Stimulated activated CD8-positive, alpha-beta memory T cell treated with anti-CD3 and anti-CD28 coated beads, Interleukin-15, amount 100 ng/mL, for 1 hour (primary cell): ENCODE results near the gene FZD2.
"Not testable (repeated sequence)": the region's sequence is repeated elsewhere in the genome, so short reads cannot be mapped to it uniquely, and the experiment has no call there.

ENCODE experiments used
- DNase-seq: peaks from one replicate; pipeline ENCODE4 v3.0.0-alpha.2; 2020; ENCODE audit warnings: low read depth

The FZD2 gene

DNA sequence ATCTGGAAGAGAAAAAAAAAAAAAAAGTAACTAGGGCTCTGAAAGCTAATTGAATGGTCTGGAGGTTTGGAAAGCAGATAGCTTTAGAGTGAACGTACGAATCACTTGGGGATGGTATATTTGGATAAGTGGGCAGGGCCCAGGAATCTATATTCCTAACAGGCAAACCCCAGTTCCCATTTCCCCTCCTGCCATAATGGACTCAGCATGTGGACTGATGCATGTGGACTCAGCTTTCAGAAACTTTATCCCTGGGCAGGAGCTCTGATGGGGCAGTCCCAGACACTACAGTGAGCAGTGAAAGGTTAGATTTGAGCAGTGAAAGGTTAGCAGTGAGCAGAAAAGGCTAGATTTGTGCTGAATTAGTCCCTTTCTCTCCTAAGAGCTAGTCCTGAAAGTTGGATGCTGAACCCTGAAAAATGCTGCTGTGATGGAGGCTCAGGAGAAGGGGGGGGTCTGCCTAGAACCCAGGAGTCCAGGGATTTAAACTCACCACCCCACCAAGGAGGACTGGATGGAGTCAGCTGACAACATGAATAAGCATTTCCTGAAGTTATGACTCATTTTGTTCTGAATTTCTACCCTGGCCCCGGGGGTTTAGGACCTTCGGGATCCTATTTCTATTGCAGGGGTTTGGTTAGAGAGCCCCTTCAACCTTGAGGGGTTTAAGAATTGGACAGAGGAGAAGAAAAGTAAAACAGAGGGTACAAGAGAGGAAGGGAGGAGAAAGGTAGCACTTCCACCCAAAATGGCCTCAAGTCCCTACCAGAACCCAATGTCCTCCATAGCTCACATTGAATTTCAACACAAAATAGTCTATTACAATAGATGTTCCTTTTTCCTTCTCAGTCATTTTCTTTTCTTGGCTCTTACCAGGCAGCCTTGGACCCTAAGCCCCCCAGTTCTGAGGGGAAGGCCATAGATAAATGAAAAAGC lies 10.3 kb upstream of the FZD2 start:
- DNase-seq: no peak

DNA sequence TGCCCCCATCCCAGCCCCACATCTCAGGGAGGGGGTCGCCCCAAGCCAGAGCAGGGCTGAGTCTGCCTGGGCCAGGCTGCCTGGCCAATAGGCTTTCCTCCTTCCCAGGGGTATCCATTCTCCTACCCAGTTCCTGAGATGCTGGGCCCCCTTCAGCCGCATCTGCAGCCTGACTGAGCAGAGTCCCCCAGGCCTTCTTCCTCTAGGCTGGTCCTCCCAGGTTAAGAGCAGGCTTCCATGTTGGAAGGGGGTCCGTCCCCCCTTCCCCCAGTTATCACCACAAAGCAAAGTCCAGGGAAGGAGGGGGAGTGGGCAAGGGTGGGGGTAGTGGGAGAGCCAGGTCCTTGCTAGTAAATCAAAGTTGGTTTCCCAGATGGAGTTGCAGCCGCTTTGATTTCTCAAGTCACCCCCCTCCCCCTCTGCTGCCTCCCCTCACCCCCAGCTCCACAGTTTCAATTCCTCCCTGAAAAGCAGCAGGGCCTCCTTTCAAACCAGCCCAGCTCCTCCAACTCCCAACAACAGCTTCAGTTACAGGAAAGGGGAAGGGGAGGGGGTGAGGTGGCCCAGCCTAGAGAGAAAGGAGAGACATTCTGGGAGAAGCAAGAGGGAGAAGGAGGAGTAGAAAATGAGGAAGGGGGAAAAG lies 9.5 kb upstream of the FZD2 start:
- no peak for DNase-seq

DNA sequence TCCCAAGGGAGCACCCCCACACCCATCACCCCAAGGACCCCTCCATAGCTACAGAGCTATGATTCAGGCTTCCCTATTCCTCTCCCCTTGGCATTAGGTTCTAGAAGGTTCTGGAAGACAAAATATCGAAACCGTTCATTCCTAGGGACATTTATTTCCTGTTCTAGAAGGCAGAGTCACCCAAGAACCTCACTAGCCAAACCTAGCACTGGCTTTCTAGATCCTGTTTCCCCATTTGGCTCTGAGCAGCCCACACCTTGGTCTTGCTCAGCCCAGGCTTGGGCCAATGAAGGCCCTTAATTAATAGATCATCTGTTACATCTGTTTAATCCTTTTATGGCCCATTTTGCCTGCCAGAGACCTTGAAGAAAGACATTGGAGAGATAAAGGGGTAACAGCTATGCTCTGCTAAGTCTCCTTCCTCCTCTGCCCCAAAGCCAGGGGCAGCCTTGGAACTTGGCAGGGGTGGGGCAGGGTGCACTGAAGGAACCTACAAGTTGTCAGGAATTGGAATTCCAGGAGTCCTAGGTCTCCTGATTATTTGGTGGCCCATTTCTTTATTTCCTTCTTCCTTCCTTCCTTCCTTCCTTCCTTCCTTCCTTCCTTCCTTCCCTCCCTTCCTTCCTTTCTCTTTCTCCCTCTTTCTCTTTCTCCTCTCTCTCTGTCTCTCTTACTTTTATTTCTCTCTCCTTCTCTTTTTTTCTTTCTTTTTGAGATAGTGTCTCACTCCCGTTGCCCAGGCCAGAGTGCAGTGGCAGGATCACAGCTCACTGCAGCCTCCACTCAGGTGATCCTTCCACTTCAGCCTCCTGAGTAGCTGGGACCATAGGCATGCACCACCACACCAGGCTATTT lies 8.7 kb upstream of the FZD2 start:
- no peak for DNase-seq

DNA sequence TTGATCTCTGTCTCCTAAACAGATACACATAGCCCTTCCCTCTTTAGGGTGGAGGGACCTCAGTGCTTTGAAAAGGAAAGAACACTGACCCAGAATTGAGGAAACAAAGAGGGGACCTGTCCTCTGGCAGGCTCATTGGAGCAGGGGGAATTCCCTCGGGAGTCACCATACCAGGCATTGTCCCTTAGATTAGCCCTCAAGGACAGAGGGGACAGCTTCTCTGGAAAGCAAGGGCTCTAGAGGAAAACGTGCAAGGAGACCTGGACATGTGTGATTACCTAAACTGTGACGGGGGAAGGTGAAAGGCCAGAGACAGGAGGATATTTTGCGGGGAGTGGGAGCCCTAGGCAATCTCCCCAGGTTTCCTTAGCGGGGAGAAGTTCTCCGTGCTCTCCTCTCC lies 7.6 kb upstream of the FZD2 start:
- DNase-seq: no peak

DNA sequence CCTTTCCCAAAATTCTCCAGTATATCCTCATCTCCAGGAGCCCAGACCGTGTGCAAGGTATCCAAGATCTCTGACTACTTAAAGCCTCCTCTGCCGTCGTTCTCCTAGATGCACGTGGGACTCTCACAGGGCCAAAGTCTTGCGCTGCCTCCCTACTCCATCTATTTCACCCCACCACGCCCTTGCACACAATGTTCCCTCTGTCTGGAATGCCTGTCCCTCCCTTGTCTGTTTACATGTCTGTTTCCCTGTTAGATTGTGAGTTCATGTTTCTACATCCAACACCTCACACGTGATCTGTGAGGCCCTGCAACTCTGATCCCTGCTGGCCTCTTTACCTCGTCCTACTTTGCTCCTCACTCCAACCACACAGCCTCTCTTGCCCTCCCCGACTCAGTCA lies 4.9 kb upstream of the FZD2 start:
- DNase-seq: no peak

DNA sequence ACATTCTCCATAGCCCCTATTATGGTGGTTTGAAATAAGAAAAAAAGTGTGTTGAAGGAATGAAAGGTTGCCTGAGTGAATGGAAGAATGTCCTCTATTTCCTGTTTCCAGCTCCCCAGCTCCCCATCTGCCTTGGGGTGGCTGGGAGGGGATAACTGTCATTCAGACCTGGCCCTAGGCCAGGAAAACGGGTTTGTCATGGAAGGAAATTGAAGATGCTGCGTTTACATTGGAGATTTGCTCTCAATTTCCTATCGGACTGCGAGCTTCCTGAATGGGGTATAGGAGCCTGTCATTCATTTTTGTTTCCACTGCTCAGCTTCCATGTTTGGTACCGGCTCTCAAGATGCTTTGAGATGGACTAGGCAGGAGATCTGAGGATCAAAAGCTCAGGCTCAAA lies 2.2 kb upstream of the FZD2 start:
- DNase-seq: no peak

DNA sequence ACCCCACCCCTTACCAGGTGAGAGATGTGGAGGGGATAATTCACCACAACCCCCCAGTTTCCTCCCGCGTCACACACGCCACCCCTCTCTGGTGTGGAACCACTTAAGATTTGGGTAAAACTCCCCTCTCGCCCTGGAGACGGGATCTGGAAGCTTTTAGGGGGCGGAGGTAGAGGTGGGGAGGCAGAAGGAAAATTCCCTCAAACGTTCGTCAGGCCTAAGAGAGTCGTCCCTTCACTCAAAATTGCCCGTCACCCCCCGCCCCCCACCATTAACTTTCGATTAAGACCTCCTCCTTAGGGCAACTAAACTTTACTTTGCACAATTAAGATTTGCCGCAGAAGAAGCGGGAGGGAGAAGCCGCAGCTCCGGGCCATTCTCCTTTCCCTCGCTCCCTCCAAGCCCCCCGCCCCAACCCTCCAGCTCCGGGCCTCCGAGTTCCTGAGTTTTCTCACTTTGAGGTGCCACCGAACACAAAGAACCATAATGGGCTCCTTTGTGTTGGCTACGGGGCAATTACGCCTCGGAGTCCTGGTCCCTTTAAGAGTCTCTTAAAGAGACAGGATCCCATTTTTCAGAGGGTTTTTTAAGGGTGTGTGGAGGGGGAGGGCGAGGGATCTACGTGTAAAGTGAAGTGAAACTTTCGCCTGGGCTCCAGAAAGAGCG lies 985 bp upstream of the FZD2 start:
- no peak for DNase-seq

DNA sequence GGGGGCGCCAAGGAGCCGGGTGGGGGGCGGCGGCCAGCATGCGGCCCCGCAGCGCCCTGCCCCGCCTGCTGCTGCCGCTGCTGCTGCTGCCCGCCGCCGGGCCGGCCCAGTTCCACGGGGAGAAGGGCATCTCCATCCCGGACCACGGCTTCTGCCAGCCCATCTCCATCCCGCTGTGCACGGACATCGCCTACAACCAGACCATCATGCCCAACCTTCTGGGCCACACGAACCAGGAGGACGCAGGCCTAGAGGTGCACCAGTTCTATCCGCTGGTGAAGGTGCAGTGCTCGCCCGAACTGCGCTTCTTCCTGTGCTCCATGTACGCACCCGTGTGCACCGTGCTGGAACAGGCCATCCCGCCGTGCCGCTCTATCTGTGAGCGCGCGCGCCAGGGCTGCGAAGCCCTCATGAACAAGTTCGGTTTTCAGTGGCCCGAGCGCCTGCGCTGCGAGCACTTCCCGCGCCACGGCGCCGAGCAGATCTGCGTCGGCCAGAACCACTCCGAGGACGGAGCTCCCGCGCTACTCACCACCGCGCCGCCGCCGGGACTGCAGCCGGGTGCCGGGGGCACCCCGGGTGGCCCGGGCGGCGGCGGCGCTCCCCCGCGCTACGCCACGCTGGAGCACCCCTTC lies 484 bp downstream of the FZD2 start:
- no peak for DNase-seq

DNA sequence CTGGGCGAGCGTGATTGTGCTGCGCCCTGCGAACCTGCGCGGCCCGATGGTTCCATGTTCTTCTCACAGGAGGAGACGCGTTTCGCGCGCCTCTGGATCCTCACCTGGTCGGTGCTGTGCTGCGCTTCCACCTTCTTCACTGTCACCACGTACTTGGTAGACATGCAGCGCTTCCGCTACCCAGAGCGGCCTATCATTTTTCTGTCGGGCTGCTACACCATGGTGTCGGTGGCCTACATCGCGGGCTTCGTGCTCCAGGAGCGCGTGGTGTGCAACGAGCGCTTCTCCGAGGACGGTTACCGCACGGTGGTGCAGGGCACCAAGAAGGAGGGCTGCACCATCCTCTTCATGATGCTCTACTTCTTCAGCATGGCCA lies 1.0 kb downstream of the FZD2 start:
- no peak for DNase-seq

DNA sequence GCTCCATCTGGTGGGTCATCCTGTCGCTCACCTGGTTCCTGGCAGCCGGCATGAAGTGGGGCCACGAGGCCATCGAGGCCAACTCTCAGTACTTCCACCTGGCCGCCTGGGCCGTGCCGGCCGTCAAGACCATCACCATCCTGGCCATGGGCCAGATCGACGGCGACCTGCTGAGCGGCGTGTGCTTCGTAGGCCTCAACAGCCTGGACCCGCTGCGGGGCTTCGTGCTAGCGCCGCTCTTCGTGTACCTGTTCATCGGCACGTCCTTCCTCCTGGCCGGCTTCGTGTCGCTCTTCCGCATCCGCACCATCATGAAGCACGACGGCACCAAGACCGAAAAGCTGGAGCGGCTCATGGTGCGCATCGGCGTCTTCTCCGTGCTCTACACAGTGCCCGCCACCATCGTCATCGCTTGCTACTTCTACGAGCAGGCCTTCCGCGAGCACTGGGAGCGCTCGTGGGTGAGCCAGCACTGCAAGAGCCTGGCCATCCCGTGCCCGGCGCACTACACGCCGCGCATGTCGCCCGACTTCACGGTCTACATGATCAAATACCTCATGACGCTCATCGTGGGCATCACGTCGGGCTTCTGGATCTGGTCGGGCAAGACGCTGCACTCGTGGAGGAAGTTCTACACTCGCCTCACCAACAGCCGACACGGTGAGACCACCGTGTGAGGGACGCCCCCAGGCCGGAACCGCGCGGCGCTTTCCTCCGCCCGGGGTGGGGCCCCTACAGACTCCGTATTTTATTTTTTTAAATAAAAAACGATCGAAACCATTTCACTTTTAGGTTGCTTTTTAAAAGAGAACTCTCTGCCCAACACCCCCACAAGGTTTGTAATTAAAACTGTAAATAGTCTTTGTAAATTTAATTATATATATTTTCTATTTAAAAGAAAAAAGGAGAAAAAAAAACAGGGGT lies 1.7 kb downstream of the FZD2 start:
- no peak for DNase-seq

DNA sequence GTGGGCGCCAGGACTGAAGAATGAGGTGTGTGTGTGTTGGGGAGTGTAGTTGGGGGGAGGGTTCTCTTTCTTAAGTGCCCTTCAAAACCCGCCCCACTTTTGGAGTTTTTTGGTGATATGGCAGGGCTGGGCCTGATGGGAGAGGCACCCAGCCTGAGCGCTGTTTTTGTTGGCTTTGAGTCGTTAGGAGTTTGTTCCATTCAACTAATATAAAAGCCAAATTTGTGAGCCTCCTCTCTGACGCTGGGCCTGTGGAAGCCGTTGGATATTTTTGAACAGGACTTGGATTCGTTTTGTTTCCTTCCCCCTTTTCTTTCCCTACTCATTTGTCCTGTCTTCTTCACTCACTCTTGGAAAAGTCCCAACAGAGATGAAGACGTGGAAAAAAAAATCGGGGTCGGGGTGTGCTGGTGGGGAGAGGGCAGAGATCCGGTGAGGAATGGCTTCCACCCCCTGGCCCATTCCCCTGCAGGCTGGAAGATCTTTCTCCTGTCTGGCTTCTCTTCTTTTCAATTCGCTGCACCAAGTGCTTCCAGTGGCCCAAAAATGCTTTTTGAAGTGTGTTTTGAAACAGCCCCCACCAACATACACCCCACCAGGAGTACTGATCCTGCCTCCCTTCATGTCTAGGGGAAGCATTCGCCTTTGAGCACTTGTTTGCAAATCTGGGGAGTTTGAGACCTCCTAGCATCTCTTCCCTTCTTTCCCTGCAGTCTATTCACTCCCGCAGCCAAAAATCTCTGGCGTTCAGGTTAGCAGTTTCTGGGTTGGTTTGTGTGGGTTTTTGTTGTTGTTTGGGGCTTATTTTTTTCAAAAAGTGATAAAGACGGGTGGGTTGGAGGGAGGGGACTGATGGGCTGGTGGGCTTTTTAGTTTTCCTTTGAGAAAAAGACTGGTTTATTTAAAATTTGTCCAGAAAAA lies 2.6 kb downstream of the FZD2 start:
- DNase-seq: no peak

DNA sequence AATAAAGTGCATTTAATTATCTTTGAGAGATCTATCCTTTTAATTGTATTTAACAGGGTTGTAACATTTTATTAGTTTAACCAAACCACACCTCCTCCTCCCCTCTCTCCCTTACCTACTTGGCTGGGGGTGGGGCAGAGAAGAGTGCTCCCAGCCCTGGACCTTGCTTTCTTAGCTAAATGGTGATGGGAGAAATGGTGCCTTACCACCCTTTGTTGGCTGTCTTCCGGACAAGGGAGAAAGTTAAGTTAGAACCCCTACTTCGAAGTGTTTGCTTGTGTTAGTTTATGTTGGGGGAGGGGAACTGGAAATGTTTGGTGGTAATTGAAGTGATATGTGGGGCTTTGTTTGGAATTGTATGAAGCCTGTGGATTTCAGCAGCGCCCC lies 3.9 kb downstream of the FZD2 start:
- DNase-seq: no peak

DNA sequence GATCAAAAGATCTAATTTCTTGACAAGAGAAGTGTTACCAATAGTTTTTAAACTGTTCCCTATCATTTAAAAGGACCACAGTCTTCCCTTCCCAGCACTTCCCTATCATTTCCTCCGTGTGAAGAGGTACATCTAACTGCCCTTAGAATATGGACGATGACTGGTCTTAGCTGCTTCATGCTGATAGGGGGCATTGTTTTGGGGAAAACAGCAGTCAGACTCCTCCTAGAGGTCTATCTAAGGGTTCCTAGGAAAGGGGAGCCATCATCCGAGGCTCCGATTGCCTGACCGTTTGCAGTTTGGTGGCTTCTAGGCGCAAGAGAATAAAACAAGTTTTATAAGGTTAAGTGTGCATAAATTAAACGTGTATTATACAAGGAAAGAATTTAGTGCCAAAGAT lies 7.1 kb downstream of the FZD2 start:
- DNase-seq: no peak

DNA sequence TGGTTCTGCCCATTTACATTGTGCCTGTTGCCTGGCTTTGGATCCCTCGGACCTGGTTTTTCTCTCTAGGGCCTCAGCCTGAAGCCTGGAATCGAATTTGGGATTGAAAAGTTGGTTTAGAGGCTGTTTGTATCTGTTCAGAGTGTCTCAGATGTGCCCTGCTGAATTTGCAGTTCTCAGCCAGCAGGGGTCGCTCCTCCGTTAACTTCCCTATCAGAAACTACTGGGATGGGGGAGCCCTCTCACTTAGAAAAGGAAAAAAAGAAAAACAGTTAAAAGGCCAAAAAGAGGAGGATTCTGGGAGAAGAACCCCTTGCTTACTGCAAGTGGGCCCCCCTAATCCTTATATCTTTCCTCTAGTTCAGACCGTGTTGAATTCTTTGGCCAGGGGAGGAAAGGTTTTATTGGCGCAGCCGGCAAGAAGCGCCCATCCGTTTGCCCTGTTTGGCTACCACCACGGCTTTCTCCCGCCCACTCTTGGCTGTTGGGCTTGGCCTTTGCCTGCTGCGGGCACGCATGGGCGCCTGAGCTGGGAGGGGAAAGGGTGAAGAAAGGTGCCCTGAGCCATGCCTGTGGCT lies 8.7 kb downstream of the FZD2 start:
- DNase-seq: no peak

DNA sequence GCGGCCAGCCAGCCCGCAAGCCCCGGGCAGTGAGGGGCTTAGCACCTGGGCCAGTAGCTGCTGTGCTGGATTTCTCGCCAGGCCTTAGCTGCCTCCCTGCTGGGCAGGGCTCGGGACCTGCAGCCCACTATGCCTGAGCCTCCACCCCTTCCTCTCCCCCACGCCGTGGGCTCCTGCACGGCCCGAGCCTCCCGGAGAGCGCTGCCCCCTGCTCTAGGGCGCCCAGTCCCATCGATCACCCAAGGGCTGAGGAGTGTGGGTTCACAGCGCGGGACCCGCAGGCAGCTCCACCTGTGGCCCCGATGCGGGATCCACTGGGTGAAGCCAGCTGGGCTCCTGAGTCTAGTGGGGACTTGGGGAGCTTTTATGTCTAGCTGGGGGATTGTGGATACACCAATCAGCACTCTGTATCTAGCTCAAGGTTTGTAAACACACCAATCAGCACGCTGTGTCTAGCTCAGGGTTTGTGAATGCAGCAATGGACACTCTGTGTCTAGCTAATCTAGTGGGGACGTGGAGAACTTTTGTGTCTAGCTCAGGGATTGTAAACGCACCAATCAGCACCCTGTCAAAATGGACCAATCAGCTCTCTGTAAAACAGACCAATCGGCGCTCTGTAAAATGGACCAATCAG lies 11.1 kb downstream of the FZD2 start:
- DNase-seq: not testable (repeated sequence)

DNA sequence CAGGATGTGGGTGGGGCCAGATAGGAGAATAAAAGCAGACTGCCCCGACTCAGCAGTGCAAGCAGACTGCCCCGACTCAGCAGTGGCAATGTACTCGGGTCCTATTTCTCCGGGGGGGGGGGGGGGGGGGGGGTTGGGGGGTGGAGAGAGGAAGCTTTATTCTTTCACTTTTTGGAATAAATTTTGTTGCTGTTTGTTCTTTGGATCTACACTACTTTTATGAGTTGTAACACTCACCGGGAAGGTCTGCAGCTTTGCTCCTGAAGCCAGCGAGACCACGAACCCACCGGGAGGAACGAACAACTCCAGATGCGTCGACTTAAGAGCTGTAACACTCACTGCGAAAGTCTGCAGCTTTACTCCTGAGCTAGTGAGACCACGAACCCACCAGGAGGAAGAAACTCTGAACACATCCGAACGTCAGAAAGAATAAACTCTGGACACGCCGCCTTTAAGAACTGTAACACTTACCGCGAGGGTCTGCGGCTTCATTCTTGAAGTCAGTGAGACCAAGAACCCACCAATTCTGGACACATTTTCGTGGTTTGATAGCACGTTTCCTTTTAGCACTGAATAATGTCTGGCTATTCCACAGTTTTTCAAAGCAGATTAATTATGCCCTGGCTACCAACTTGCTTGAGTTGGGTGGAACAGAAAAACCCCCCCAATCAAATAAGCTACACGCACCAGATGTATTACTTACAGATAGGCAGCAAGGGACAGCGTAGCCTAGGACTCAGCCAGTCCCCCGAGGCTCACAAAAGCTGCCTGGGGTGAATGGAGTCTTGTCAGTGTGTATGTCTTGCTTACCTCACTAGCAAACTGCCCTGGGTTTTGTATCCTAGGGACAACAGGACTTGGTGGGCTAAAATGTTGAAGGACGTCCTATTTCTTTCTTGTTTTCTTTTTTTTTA lies 11.9 kb downstream of the FZD2 start:
- DNase-seq: no peak

DNA sequence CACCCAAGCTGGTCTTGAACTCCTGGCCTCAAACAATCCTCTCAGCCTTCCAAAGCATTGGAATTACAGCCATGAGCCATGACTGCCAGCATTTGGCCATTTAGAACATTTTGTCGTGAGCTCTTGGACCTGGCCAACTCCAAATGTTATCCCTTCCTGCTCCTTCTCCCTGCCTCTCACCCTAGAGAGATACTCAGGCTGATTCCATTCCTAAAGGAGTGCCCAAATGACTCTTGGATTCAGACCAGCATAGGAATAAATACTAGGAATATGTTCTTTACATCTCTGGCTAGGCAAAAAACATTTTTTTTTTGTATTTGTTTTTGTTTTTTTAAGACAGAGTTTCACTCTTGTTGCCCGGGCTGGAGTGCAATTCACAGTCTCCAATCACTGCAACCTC lies 15.5 kb downstream of the FZD2 start:
- no peak for DNase-seq

DNA sequence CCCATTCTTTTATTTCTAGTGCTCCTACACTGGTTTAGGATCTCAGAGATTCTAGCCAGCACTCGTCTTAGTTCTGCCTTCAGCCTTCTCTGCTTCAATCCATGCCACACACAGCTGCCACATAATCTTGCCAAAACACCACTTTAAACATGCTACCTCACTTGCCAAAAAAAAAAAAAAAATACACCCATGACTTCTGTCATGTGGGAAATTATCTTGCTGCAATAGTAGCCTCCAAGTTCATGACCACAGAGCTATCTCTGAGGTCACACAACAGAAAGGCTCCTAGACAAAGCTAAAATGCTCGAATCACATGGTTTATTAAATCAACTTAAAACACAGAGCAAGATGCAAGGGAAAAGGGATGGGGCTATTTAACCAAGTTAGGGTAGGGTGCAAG lies 18.1 kb downstream of the FZD2 start:
- DNase-seq: no peak
